ENCODE measurements around the gene WDR87.
A peak's percentile ranks its signal among the peaks of the same experiment; 100 is the strongest.

Gene WDR87

DNA sequence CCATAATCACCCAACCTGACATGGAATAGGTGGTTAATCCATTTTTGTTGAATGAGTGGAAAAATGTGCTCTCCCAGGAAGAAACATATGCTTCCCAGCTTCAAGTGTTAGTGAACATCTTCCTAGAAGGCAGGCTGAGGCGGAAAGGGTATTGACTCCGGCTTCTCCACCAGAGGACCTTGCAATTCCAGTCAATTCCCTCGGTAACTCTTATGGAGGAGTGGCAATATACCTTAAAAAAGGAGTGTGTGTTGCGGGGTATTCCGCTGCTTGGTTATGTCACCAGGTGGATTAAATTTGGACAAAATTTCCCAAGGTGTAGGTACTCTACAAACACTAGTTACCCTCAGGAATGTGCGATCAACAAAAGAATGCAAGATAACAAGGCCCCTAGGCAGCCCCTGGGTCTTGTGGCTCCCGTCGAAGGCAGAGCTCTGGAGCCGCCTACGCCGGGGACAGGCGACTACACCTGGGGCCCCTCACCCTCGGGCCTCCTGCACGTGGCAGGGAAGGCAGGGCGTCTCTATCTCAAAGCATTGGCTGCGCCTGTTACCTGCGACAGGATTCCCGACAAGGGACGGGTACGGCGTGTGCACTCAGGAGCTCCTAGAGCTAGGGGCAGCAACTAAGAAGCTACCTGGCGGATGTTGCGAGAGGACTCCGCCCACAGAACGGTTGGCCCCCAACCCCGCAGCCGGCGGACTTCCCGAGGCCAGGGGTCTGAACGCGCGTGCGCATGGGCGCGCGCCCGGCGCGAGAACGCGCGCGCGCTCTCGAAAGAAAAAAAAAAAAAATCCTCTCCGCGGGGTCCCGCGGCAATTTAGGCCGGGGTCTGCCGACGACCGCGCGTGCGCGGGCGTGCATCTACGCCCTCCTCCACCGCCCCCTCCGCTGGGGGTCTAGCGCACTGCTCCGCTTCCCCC, at the start of gene WDR87:
TSS of gene WDR87 (minus strand) at position 649 of the 923 bp plus-strand sequence. CDS start 8,355 bp downstream, outside the sequence.
- peak within 1 kb of the TSS; percentile 74 for H3K4me3 ChIP-seq (ENCODE audit: low read length)
- TF ChIP-seq ZNF274 (IDR thresholded peaks at IDR 0.05; ENCODE audit: low read depth, low read length): no peak

DNA sequence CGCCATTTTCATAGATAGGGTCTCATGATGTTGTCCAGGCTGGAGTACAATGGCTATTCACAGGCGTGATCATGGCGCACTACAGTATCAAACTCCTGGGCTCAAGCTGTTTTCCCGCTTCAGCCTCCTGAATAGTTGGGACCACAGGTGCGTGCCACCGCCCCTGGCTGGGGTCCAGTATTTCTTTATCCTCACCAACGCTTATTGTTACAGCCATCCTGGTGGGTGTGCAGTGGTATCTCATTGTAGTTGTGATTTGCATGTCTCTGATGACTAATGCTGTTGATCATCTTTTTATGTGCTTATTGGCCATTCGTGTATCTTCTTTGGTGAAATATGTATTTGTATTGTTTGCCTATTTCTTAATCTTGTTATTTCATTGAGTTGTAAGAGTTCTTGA, 49.6 kb upstream of the WDR87 start:
- TF ChIP-seq ZNF274 (IDR thresholded peaks at IDR 0.05; ENCODE audit: low read depth, low read length): no peak
- no peak overlapping the region for H3K4me3 ChIP-seq (ENCODE audit: low read length)

DNA sequence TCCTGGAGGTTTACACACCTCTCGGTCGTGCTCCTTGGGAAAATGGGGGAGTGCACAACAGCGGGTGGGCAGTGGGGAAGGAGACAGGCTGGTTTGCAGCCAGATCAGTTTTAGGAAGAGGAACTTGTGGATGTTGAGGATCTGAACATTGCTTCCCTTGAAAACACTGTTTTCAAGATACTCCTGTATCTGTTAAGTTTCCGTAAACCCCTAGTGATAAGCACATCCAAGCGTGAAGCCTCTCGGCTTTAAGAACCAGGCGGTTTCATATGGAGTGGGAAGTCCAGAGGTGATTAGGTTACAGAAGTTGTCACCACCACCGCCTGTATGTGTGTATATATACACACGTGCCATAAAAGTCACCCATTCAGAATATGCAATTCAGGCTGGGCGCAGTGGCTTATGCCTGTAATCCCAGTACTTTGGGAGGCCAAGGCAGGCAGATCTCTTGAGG, 48.1 kb upstream of the WDR87 start:
- TF ChIP-seq ZNF274 (IDR thresholded peaks at IDR 0.05; ENCODE audit: low read depth, low read length): no peak
- H3K4me3 ChIP-seq (ENCODE audit: low read length): no peak overlapping the region

DNA sequence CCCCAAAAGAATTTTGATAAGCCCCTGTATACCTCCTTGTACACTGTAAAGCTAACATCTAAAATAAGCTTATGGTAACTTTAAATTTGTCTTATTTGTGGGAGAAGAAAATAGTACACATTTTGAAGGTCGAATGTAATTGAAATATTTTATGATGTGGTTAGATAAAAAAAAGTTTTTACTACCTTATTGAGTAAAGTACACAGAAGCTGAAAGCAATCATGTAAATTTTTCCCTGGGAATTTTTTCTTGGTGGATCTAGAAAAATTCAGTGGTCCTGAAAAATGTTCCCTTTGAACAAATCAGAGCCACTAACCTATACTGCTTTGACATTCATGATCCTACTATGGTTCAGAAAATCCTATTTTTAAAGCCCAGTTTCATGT, 47.5 kb upstream of the WDR87 start:
- TF ChIP-seq ZNF274 (IDR thresholded peaks at IDR 0.05; ENCODE audit: low read depth, low read length): no peak
- H3K4me3 ChIP-seq (ENCODE audit: low read length): no peak overlapping the region

DNA sequence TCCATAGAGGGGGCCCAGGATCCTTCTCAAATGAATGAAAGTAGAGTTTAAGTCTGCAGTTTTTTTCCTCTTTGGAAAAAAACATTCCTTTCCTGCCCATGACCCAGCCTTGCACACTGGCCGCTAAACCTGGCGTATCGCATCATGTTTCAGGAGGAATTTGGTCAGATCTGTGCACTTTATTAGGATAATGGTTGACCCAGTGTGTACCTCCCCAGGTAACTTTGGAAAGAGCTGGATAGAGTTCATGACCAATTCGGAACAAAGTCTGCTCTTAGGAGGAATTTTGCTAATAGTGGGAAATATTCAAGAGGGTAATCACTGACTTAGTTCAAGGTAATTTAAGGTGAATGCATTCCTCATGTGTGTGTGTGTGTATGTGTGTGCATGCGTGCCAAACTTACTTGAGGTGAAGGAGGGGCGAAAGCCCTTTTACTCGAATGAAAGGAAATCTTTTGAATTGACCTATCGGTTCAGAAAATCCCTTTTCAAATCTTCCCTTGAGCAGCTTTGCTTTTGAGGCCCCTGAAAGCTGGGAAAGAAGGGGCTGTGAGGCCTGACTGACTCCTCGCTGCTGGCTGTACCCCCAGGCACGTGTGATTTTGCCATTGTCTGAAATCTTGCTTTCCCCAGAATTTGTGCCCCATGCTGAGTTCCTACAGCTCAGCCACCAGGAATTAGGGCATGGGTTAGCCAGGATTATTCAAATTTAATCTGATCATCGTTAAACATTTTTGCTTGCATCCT, 47.0 kb upstream of the WDR87 start:
- H3K4me3 ChIP-seq (ENCODE audit: low read length): no peak overlapping the region
- no peak for TF ChIP-seq ZNF274 (IDR thresholded peaks at IDR 0.05; ENCODE audit: low read depth, low read length)

DNA sequence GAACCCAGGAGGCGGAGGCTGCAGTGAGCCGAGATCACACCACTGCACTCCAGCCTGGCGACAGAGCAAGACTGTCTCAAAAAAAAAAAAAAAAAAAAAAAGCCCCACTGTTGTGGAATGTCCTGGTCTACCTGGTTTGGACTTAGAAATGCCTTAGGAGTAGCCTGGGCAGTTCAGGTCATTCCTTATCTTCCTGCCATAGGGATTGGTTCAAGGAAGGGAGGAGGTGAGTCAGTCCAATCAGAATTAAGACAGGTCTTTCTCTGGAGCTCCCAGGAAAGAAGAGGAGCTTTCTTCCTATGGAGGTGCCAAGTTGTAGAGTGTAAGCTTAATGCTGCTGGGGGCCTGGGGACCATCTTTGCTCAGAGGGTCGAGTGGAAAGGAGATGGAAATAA, 45.4 kb upstream of the WDR87 start:
- H3K4me3 ChIP-seq (ENCODE audit: low read length): no peak overlapping the region; the same call in 1 of the 2 replicates
- TF ChIP-seq ZNF274 (IDR thresholded peaks at IDR 0.05; ENCODE audit: low read depth, low read length): no peak

DNA sequence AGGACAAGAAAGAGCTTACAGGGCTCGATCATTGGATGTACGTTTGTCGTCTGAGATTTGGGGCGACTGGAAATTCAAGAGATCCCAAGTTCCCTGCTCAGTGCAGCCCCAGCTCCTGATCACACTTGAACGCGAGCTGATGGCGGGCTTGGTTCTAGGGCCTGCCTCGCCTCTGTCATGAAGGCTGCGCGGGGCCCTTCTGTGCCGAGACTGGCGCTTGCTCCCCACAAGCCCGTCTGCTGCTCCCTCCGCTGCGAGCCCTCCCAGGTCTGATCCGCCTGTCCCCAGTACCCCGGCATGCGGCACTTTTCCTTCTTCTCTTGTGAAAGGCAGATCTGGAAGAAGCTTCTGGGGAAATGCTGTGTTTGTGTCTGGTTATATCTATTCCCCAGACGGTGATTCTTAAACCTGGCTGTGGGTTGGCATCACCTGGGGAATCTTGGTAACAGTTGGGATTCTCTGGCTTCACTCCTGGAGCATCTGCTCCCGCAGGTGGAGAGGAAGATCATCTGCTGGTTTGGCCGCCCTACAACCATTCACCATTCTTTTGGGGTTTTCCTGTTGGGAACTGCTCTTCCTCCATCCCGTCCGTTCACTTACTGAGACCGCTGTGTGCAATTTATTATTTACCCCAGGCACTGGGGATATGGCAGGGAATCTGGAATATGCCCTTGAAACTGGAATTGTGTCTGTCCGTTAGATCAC, 44.2 kb upstream of the WDR87 start:
- H3K4me3 ChIP-seq (ENCODE audit: low read length): no peak overlapping the region
- TF ChIP-seq ZNF274 (IDR thresholded peaks at IDR 0.05; ENCODE audit: low read depth, low read length): no peak

DNA sequence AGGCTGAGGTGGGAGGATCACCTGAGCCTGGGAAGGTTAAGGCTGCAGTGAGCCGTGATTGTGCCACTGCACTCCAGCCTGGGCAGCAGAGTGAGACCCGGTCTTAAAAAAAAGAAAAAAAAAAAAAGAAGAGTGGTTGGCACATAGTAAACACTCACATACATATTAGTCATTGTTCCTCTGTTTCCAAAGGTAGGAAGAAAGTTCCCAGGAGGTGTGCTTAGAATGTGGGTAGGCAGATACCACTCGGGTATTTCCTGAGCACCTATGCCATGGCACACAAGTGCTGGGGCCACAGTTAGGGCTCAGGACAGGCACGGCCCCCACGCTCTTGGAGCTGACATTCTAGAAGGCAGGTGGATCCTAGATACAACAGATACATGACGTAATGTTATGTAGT, 42.0 kb upstream of the WDR87 start:
- no peak overlapping the region for H3K4me3 ChIP-seq (ENCODE audit: low read length)
- TF ChIP-seq ZNF274 (IDR thresholded peaks at IDR 0.05; ENCODE audit: low read depth, low read length): no peak

DNA sequence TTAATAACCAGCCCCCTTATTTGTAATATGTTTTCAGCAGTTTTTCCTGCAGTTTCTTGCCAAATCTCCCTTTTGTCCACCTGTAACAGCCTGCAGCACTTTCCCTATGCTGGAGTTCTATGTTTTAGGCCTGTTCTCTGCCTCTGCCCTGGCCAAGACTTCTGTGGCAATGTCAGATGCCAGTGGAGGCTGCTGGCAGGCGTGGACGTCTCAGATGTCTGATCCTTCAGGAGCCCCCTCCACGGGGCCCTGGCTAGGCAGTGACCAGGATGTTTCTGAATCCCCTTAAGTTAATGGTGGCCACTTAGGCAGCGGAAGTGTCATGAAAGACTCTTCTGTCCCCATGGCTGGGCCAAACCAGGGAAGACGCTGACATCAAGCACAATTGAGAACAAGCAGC, 41.4 kb upstream of the WDR87 start:
- H3K4me3 ChIP-seq (ENCODE audit: low read length): no peak overlapping the region
- TF ChIP-seq ZNF274 (IDR thresholded peaks at IDR 0.05; ENCODE audit: low read depth, low read length): no peak

DNA sequence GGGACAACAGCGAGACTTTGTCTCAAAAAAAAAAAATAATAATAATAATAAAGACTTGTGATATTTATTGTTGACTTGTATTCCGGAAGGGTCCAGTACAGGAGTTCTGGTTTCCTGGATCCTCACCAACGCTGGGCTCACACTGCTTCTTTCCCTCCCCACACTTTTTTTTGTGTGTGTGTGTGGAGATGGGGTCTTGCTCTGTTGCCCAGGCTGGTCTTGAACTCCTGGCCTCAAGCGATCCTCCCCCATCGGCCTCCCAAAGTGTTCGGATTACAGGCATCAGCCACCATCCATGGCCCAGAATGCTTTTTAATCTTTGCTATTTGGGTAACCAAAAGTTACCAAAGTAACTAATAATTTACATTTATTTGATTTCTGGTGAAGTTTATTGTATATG, 39.7 kb upstream of the WDR87 start:
- no peak for TF ChIP-seq ZNF274 (IDR thresholded peaks at IDR 0.05; ENCODE audit: low read depth, low read length)
- no peak overlapping the region for H3K4me3 ChIP-seq (ENCODE audit: low read length)

DNA sequence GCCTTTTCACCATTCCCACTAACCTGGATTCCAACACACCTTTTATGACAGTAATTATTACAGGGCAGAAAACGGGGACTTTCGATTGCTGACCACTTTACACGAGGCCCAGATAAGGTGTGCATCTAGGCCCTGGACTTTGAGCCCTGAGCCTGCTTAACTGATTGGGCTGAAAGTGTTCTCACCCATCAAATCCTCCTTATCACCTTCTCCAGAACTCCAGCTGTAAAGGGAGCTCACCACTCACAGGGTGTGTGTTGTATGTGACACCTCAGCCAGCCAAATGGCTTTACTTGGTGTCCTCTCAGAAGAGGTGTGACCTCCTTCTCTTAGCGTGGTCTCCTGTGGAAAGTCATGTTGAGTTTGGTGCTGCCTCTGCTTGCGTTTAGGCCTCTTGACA, 37.1 kb upstream of the WDR87 start:
- TF ChIP-seq ZNF274 (IDR thresholded peaks at IDR 0.05; ENCODE audit: low read depth, low read length): no peak

DNA sequence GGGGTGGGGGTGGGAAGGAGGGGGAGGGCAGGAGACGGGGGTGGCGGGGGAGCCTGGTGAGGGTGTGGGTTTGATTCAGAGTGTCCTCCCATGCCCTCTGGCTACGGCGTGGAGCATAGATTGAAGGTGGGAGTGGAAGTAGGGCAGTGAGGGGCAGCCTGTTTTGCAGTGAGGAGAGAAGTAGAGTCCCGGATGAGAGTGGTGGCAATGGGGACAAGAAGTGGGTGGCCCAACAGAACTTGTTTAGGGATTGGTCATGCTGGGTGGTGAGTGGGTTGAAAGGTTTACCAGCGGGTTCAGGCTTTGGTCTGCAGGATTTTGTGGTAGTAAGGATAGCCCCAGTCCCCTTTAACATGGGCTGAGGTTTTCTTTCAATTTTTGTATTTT, 36.1 kb upstream of the WDR87 start:
- H3K4me3 ChIP-seq (ENCODE audit: low read length): no peak overlapping the region
- TF ChIP-seq ZNF274 (IDR thresholded peaks at IDR 0.05; ENCODE audit: low read depth, low read length): no peak

More for the DNA sequence above, 37.1 kb upstream of the WDR87 start:
- H3K4me3 ChIP-seq (ENCODE audit: low read length): no peak overlapping the region

DNA sequence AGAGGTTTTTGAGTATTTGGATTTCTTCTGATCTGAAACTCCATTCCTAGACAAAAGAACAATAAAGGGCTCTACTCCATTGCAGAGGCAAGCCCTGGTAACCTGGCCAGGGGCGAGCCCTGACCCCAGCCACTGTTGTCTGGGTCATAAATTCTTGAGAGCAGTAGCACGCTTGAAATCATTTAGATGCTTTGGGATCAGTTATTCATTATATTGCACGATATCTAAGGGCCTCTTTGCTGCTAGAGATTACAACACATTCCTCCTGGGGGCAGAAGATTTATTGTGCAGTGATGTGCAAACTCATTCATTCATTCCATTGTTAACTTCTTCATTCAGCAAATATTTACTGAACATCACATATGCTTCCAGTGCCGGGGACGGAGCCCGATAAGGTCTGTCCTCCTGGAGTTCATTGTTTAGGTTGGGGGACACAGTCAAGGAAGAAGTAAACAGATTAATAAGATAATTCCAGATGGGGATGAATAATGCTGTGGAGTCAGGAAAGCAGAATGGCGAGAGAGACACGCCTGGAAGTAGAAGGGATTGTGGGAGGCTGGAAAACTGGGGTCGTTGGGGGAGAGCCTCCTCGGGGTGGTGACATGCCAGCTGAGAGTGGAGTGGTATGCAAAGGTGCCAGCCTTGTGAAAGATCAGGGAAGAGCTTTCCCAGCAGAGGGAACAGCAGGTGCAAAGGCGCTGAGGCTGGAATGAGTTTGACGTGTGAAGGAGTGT, 35.6 kb upstream of the WDR87 start:
- H3K4me3 ChIP-seq (ENCODE audit: low read length): no peak overlapping the region
- no peak for TF ChIP-seq ZNF274 (IDR thresholded peaks at IDR 0.05; ENCODE audit: low read depth, low read length)

DNA sequence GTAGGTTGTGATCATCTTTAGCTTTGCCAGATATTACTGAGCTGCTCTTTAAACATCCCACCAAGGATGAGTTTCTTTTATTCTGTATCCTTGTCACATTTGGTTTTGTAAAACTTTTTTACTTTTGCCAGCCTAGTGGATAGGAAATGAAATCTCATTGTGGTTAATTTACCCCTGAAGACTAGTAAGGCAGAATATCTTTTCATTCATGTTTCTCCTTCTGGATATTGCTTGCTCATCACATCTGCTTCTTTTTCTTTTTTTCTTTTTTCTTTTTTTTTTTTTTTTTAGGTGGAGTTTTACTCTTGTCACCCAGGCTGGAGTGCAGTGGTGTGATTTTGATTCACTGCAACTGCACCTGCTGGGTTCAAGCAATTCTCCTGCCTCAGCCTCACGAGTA, 32.0 kb upstream of the WDR87 start:
- no peak for TF ChIP-seq ZNF274 (IDR thresholded peaks at IDR 0.05; ENCODE audit: low read depth, low read length)
- no peak overlapping the region for H3K4me3 ChIP-seq (ENCODE audit: low read length)

All from GM08714 (cell line).